Right renal cortex interstitium (tissue), 3 donors: ENCODE data around the gene MYO1E. TPM values are rescaled to one million over a fixed set of nuclear protein-coding genes. Genes with fewer than 3 reads are reported as not detected.

ENCODE experiments used
- DNase-seq, 3 donors: peaks; one replicate each; pipeline ENCODE4 v3.0.0-alpha.2; 2013; ENCODE audit warnings: low read depth in 3 of 3, low spot score in 2 of 3
- polyA plus RNA-seq, 3 donors: library from polyadenylated mRNA; unstranded; fragments of 120-200 nt; gene quantifications; one replicate each; pipeline ENCODE4 v1.2.1, GENCODE V29; 2013; ENCODE audit not compliant: insufficient read length in 3 of 3

Gene MYO1E
- polyA plus RNA-seq, 3 donors, result 160 to 180 (median 161) TPM

GRCh38 chr15:59105854-59106253 is 266.8 kb downstream of the MYO1E start:
- no peak for DNase-seq

DNA sequence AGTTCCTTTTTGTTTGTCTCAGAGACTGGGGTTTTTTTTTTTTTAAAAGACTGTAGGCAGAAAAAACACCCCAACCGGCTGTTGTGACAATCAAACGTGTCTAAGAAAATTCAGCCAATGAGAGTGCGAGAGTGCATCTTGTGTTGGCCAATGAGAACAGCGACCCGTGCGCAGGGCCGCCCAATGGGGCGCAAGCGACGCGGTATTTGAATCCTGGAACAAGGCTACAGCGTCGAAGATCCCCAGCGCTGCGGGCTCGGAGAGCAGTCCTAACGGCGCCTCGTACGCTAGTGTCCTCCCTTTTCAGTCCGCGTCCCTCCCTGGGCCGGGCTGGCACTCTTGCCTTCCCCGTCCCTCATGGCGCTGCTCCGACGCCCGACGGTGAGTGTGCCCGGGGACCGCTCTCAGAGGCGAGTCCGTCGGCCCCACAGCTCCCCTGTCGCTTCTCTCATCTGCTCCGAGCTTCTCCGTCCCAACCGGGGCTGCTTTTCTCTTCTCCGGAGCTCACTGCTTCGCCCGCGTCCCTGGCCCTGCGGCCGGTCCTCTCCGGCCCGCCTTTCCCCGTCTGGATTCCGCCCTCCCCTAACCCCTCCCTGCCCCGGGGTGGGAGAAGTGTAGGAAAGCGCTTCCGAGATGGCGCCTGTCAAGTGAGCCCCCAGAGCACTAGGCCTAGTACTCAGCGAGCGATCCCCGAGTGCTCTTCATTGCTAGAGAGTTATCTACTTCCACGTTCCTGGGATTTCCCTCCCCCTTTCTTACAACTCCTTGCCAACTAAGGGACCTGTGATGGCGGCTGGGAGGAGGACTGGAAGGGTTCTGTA is 267.5 kb downstream of the MYO1E start, which contains the start of gene CCNB2:
Gene CCNB2 (plus strand): TSS at position 235 of the 821 bp plus-strand sequence. CDS start 123 bp downstream, at position 358.
- DNase-seq, result peak; percentile 78 to 88 (median 84)

- no peak for DNase-seq
Observed at GRCh38 chr15:59104602-59104911, 268.1 kb downstream of the MYO1E start.

GRCh38 chr15:59099162-59099685 is 273.4 kb downstream of the MYO1E start:
- DNase-seq, result no peak

DNA sequence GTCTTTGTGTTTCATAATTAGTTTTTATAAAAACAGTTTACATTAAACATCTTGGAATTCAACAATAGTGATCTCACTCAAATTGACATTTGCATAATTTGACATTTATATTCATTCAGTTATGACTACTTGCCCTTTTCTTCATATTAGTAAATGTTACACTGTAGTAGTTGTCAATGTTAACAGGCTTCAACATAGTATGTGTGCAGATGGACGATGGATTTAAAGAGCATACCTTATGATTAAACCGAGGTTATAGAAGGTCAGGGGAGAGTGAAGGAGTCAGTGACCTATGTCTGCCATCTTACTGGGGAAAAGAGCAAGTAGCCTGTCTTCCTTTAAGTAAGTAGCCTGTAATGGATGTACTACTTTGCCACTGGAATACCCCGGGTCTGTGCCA is 276.2 kb downstream of the MYO1E start:
- no peak for DNase-seq

GRCh38 chr15:59094077-59094476 is 278.6 kb downstream of the MYO1E start:
- no peak for DNase-seq

GRCh38 chr15:59087731-59088130 is 284.9 kb downstream of the MYO1E start:
- no peak for DNase-seq

Other genes starting within 250 kb of the MYO1E start
- gene LDHAL6B, start 166.0 kb downstream of the MYO1E start, polyA plus RNA-seq, result under 1 TPM; 0.10 to 0.19 (median 0.11) TPM
- gene FAM81A, start 65.3 kb upstream of the MYO1E start, polyA plus RNA-seq, result 10 to 100 TPM; 19.0 to 25.7 (median 21.1) TPM
- gene GCNT3, start 238.9 kb upstream of the MYO1E start, polyA plus RNA-seq, result under 1 TPM; 0.45 to 0.57 (median 0.51) TPM